ENCODE measurements around the gene SRGAP3. TPM values are rescaled to one million over a fixed set of nuclear protein-coding genes. Genes with fewer than 3 reads are reported as not detected.

SRGAP3 gene
- total and polyA plus RNA-seq, 2 experiments from 2014 or later, result 7.4 to 8.3 TPM

DNA sequence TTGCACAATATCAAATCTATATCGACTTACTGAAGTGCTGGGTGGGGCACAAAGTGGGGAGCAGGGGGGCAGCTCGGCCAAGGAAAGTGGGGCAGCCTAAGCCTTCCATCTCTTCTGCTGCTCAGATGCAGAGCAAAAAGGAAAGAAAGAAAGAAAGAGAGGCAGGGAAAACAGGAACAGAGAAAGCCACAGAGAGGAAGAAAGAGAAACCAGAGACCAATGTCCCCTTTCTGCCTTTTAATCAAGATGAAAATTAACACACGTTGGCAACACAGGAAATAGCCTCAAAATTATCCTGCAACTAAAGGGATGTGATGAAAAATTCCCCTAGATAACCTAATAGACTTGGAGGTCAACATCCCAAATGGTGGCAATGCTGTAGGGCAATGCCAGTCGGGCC, 214.0 kb downstream of the SRGAP3 start:
- Histone ChIP-seq H4K20me1 (ENCODE audit: insufficient read depth, poor library complexity, severe bottlenecking) (no peaks in the 10 kb centered on the region), H3K4me3 (no peak overlapping the region), H2AFZ (no peak overlapping the region), H3K27ac (no peak overlapping the region), H3K79me2 (no peaks in the 10 kb centered on the region), H3K27me3 (no peaks in the 10 kb centered on the region), H3K4me2 (no peak overlapping the region), H3K4me1 (ENCODE audit: insufficient read depth) (peaks cover 8% of the 10 kb centered on the region), H3K36me3 (replicated peaks; ENCODE audit: insufficient read depth, low read depth) (no peaks in the 10 kb centered on the region), H3K9me2 (replicated peaks; ENCODE audit: insufficient read depth) (no peaks in the 10 kb centered on the region), H3K9me3 (ENCODE audit: low read depth) (no peaks in the 10 kb centered on the region)
- WGBS (ENCODE audit: low lambda C conversion rate, missing lambda C conversion rate), result 79% methylated on average over 4 of the region's 4 CpGs
- TF ChIP-seq, protein P1, sequence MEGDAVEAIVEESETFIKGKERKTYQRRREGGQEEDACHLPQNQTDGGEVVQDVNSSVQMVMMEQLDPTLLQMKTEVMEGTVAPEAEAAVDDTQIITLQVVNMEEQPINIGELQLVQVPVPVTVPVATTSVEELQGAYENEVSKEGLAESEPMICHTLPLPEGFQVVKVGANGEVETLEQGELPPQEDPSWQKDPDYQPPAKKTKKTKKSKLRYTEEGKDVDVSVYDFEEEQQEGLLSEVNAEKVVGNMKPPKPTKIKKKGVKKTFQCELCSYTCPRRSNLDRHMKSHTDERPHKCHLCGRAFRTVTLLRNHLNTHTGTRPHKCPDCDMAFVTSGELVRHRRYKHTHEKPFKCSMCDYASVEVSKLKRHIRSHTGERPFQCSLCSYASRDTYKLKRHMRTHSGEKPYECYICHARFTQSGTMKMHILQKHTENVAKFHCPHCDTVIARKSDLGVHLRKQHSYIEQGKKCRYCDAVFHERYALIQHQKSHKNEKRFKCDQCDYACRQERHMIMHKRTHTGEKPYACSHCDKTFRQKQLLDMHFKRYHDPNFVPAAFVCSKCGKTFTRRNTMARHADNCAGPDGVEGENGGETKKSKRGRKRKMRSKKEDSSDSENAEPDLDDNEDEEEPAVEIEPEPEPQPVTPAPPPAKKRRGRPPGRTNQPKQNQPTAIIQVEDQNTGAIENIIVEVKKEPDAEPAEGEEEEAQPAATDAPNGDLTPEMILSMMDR (IDR thresholded peaks at IDR 0.05; ENCODE audit: poor library complexity), result no peak
- TF ChIP-seq EZH2phosphoT487 (IDR thresholded peaks at IDR 0.05; ENCODE audit: low read depth, severe bottlenecking, unreplicated experiment) (no peak), EZH2 (IDR thresholded peaks at IDR 0.05; ENCODE audit: borderline replicate concordance) (no peak)
- DNase-seq (ENCODE audit: low spot score), result no peak

DNA sequence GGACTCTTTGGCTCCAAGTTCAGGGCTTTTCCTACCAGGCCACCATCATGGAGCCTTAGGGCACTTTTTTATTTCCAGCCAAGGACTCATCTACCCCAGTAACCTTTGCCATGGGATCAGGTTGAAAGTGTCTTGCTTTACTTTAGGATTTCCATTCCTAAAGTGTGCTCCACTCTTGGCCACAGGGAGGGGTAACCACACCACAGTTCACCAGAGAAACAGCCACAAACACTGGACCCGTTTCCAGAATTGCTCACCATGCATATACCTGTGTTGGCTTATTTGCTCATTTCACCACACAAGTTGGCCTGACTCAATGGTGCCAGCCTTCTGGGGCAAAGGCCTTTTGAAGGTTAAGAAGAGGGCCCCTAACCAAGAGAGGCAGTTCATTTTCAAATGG, 215.6 kb downstream of the SRGAP3 start:
- Histone ChIP-seq H3K9me2 (replicated peaks; ENCODE audit: insufficient read depth) (no peaks in the 10 kb centered on the region), H3K4me2 (no peak overlapping the region), H3K27ac (no peak overlapping the region), H4K20me1 (ENCODE audit: insufficient read depth, poor library complexity, severe bottlenecking) (no peaks in the 10 kb centered on the region), H3K36me3 (replicated peaks; ENCODE audit: insufficient read depth, low read depth) (no peaks in the 10 kb centered on the region), H3K79me2 (no peaks in the 10 kb centered on the region), H3K9me3 (ENCODE audit: low read depth) (no peaks in the 10 kb centered on the region), H2AFZ (no peak overlapping the region), H3K4me3 (no peak overlapping the region), H3K27me3 (no peaks in the 10 kb centered on the region), H3K4me1 (ENCODE audit: insufficient read depth) (peaks cover 8% of the 10 kb centered on the region)
- 72% methylated on average over 1 of the region's 1 CpG for WGBS (ENCODE audit: low lambda C conversion rate, missing lambda C conversion rate)
- no peak for DNase-seq (ENCODE audit: low spot score)
- TF ChIP-seq EZH2 (IDR thresholded peaks at IDR 0.05; ENCODE audit: borderline replicate concordance), result no peak
- TF ChIP-seq, protein P1 (IDR thresholded peaks at IDR 0.05; ENCODE audit: poor library complexity), result no peak
- no peak for TF ChIP-seq EZH2phosphoT487 (IDR thresholded peaks at IDR 0.05; ENCODE audit: low read depth, severe bottlenecking, unreplicated experiment)

DNA sequence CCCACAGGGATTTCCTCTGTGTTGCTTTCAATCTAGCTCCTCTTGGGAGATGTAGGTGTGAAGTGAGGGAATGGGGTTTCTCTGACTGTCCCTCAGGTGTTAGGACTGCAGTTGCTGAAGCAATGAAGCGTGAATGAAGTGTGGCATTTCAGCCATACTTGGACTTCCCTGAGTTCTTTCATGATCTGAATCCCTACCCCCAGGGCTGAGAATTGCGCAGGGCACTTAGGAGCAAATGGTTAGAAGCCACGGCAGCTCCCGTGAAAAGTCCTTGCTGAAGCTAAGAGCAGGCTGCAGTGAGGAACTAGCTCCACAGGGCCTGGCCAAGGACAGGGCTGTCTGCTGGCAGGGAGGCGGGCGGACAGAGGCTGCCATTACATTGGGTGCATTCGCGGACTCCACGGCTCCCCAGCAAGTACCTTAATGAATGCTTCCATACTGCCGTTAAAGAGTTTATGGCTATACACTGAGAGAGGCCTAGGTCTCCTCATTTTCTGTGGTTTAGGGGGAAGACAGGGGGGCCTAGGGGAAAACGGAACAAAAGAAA, 217.1 kb downstream of the SRGAP3 start:
- H3K4me3 ChIP-seq, result no peak overlapping the region
- 91% methylated on average over 11 of the region's 11 CpGs for WGBS (ENCODE audit: low lambda C conversion rate, missing lambda C conversion rate)
- no peak overlapping the region for H2AFZ ChIP-seq
- H3K4me1 ChIP-seq (ENCODE audit: insufficient read depth), result peaks cover 14% of the 10 kb centered on the region
- H4K20me1 ChIP-seq (ENCODE audit: insufficient read depth, poor library complexity, severe bottlenecking), result no peaks in the 10 kb centered on the region
- no peaks in the 10 kb centered on the region for H3K9me2 ChIP-seq (replicated peaks; ENCODE audit: insufficient read depth)
- TF ChIP-seq, protein P1 (IDR thresholded peaks at IDR 0.05; ENCODE audit: poor library complexity), result no peak
- TF ChIP-seq EZH2 (IDR thresholded peaks at IDR 0.05; ENCODE audit: borderline replicate concordance), result no peak
- TF ChIP-seq EZH2phosphoT487 (IDR thresholded peaks at IDR 0.05; ENCODE audit: low read depth, severe bottlenecking, unreplicated experiment), result no peak
- H3K9me3 ChIP-seq (ENCODE audit: low read depth), result no peaks in the 10 kb centered on the region
- H3K79me2 ChIP-seq, result no peaks in the 10 kb centered on the region
- H3K27me3 ChIP-seq, result no peaks in the 10 kb centered on the region
- H3K27ac ChIP-seq, result no peak overlapping the region
- no peak overlapping the region for H3K4me2 ChIP-seq
- H3K36me3 ChIP-seq (replicated peaks; ENCODE audit: insufficient read depth, low read depth), result no peaks in the 10 kb centered on the region
- no peak for DNase-seq (ENCODE audit: low spot score)

All from hepatocyte (in vitro differentiated cells).